ENCODE results near the gene RGS7.

The RGS7 gene

DNA sequence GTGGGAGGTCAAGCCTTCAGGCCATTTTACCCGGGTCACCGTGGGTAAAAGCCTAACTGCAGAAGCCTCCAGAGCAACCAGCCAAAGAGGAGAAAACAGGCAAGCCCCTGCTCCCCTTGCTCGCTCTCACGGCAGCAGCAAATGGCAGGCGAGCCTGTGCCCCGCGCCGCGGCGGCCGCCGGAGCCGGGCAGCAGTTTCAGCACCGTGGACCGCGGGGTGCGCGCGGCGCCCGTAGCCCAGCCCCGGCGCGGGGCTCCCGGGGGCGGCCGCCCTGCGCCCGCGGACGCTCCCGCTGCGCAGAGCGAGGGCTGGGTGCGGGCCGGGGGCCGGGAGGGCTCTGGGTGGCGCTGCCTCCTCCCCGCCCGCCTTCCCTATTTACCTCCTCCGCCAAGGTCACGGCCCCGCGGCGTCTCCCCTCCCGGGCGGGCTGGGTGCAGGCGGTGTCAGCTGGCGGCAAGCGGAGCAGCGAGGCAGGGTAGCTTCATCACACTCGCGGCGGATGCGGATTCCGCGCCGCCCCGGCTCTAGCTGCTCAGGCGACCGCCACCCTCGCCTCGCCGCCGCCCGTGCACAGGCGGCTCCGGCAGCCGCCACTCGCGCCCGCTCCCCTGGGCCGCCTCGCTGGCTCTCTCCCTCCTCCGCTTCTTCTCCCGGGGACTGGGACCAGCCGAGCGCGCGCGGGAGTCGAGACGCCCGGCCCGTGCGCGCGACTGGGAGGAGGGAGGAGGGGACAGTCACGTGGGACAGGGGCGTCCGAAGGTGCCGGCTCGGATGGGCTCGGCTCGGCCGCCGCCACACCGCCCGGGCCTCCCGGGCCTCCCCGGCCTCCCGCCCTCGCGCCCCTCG lies at the start of gene RGS7:
RGS7 (minus strand) TSS at position 687 of the 847 bp plus-strand sequence.
- peak; percentile 81 for DNase-seq (ENCODE audit: low read depth, low spot score)

DNA sequence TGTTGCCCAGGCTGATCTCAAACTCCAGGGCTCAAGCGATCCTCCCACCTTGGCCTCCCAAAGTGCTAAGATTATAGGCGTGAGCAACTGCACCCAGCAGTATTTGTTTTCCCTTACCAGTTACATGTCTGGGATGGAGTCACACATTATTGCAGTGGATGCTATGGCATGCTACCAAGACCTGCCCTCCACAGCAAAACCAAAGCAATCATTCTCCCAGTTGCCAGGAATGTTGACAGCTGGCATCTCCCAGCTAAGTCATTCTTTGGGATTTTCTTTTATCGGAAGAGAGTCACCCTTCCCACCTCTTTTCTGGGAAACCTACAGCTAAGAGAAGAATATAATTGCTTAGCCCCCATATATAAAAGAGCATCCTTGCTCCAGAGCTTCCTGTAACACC lies 49.4 kb upstream of the RGS7 start:
- peak; percentile 7 for DNase-seq (ENCODE audit: low read depth, low spot score)

DNA sequence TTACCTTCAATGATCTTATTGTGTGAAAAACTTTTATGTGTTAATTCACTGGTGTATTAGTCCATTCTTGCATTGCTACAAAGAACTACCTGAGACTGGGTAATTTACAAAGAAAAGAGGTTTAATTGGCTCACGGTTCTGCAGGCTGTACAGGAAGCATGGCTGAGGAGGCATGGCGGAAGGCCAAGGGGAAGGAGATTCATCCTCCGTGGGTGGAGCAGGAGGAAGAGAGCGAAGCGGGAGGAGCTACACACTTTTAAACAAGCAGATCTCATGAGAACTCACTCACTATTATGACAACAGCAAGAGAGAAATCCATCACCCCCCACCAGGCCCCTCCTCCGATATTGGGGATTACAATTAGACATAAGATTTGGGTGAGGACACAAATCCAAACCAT lies 44.2 kb upstream of the RGS7 start:
- no peak for DNase-seq (ENCODE audit: low read depth, low spot score)

DNA sequence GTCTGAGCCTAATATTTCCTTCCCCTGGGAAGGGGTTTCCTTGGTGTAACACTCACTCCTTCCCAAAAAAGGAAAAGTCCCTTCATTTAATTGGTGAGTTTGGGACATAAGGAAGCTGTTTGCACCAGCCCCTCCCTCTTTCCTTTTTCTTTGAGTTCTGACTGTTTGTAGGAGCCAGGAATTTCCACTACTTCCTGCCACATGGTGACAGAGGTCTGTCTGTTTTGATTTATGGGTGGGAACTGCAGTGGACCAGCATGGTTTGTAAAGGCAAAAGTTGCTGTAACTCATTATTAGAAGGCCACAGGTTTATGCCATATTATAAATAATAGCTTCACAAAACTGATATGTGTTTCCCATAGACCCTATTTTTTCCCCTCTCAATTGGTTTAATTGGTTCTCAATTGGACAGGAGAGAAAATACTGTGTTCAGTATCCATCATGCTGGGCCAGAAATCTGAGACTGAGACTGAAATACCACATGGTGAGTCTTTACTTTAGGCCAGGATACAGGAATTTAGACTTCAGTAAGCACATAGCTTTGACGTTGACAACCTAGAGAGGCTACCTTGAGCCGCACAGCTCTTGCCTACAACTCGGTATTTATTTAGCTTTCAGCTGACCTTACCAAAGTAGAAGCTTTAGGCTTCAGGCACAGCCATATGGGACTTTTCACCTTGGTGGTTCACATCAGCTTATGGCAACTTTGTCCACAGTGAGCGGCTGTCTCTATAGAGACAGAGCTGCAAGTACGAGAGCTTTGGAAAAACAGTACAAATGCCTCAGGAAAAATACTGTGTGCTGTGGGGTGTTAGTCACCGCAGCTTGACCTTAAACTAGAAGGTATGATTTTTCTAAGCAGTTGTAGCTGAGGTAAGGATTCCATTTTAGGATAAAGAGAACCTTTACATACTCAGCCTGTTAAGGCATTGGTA lies 40.0 kb upstream of the RGS7 start:
- DNase-seq (ENCODE audit: low read depth, low spot score): no peak

DNA sequence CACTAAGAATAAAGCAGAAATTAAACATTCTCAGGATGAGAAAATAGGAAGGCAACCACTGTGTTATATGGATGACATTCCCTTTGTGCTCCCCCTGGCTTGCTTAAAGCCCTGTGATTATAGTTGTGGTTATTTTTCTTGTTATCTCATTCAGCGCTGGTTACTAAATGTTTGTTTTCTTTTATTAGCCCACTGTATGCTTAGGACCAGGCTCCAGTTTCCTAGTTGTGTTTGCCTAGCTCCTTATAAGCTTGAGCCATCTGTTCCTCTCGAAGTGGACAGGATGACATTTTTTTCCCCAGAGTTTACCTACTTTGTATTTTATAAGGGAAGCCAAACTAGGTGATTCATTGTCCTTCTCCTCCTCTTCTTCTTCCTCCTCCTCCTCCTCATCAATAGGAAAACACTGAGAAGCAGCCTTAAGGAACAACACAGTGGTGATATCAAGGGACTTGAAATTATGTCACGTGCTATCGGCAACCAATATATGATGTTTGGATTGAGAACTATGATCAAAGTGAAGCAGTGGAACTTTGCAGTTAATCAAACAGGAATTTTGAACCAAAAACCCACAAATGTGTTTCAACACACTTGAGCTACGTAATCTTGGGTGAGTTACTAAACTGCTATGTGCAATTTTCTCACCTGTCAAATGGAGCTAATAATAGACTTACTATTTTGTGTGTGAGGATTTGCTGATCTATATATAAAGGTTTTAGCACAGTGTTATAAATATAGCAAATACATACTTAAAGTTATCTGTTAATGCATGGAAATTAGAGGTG lies 35.1 kb upstream of the RGS7 start:
- DNase-seq (ENCODE audit: low read depth, low spot score): no peak

DNA sequence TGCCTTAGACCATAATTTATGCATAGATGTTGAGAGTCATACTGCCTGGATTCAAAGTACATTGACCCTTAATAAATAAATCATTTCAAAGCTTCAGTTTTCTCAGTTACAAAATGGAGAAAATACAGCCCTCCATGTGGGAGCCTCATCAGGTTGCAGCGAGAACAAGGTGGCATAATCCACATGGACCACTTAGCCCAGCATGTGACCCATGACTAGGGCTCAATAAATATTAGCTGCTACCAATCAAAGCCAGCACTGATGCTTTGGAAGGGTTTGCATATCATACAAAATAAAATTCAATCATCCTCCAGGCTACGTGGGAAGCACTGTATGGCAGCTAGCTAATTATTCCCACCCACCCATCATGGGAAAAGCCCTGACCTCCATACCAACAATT lies 33.5 kb upstream of the RGS7 start:
- no peak for DNase-seq (ENCODE audit: low read depth, low spot score)

DNA sequence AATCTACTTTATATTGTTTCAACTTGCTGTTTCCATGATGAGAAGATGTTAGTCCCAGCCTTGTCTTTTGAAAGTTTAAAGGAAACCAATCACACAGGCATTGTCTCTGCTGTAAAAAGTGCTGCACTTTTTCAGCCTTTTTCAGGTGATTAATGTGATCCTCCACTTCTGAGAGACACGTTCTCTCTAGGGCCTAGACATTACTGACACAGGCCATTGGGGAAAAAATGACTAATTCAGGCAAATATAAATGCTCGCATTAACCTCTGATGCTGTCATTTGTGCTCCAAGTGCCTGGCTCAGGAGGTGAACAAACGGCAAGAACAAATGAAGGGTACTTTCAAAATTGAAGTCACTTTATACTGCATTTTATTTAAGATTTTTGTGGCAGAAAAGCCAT lies 32.4 kb upstream of the RGS7 start:
- DNase-seq (ENCODE audit: low read depth, low spot score): no peak

DNA sequence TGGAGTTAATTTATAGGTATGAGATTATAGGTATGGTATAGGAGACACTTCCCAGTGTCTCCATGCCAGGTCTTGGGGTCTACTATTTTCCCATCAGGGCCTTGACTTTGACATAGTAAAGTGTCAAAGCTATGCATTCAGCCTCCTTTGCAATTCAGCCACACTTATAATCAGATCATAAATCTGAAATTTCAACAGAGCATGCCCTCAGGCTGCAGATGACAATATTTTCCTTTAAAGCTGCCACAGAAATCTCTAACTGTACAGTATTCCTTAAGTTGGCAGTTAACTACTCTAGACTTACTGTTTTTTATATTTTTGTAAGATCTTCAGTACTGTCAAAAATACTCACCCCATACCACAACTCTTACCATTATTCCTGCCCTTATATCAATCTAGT lies 30.2 kb upstream of the RGS7 start:
- DNase-seq (ENCODE audit: low read depth, low spot score): no peak

DNA sequence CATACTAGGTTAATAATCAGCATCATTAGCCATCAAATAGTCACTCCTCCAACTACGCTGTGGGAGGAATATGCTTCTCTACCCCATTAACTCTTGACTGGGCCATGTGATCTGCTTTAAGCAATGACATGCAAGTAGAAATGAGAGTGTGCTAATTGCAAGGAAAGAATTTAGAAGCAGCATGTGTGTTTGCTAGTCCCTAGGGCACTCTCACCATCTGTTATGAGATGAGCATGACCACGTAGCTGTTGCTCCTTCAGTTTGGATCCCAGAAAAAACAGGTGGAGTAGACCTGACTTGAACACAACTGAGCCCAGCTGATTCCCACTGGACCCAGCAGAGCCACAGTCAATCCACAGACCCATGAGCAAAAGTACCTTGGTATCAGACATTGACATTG lies 19.7 kb upstream of the RGS7 start:
- DNase-seq (ENCODE audit: low read depth, low spot score): no peak

DNA sequence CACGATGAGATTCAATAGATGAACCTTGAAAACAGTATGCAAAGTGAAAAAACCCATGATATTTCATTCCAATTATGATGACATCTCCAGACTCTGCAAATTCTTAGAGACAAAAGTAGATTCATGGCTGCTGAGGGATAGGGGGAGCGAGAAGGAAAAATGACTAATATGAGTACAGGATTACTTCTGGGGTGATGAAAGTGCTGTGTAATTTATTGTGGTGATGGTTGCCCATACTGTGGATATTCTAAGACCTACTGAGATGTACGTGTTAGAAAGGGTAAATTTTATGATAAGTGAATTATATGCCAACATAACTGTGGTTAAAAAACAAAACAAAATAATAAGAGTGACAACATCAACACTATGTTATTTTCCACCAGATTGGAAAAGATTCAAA lies 18.9 kb upstream of the RGS7 start:
- no peak for DNase-seq (ENCODE audit: low read depth, low spot score)

DNA sequence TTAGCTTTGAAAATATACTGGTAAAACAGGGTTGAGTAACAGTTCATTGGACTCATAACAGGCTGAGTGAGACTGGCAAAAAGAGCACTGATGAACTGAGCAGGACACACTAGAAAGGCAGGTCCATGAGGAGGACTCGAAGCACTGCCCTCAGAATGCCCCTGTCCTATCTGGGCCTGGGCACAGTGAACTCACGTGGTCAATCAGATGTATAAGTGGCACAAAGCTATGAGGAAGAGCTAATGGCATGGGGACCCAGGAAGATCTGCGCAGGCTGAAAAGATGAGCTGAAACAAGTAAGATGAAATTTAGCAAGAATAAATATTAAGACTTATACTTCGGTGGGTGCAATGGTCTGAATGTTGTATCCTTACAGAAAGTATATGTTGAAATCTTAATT lies 9.2 kb upstream of the RGS7 start:
- no peak for DNase-seq (ENCODE audit: low read depth, low spot score)

DNA sequence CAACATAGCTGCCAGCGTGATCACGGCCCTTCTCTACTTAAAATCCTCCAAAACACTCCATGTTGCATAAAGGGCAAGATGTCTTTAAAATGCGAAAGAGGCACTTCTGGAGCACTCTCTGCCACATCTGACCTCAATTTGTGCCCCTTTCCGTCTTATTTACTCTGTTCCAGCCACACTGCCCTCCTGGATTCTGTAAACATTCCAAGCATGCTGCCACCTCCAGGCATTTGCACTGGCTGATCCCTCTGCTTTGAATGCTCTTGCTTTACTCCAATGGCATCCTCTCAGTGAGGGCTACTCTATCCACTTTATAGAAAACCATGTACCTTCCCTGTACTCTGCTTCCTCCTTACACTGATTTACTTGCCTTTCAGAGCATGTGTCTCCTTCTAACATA lies 5.3 kb upstream of the RGS7 start:
- DNase-seq (ENCODE audit: low read depth, low spot score): no peak

DNA sequence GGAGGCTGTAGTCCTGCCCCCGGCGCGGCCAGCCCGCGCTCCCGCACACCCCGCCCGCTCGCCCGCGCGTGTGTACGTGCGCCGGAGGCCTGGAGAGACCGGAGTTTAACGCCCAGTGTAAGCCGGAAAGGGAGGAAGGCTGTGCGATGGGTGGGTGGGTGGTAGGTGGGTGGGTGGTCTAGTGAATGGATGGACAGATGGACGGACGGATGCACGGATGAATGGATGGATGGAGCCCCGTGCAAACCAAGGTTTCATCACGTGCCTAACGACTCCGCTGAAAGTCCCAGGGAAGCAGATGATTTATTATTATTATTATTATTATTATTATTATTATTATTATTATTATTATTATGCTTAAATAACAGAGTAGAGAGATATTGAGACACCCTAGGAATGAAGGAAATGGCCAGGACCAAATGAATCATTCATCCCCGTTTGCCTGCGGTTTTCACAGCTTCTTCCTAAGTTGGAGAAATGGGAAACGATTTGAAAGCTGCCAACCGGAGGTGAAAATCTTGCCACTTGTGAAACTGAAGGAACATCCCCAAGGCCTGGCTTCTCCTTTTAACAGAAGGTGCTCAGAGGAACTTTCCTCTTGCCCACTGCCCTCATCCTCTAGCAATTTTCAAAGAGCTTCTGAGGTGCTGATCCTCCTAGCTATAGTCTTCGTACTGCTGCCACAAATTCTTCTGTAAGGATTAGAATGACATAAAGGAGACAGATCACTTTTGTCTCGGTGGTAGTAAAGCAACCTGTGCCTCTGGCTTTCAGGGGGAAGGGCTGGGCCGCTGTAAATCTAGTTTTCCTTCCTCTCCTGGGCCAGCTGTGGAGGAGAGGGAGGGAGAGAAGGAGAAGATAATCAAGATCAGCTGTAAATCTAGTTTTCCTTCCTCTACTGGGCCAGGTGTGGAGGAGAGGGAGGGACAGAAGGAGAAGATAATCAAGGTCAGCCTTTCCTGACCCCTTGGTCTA lies 648 bp upstream of the RGS7 start:
- DNase-seq (ENCODE audit: low read depth, low spot score): no peak

DNA sequence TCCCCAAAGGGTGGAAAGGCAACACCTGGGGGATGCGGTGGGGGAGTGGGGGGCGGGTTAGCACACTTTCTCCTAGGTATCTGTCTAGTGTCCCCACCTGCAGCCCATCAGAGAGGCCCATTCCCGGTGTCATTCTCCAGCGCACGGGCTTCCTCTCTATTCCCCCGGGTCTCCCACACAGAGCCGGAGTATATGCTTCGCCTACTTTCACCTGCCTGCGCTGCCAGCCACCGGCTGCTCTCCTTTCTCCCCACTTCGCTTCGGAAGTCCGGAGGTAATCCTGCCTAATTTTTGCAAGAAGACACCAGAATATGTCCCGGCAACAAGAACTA lies 852 bp downstream of the RGS7 start:
- no peak for DNase-seq (ENCODE audit: low read depth, low spot score)

DNA sequence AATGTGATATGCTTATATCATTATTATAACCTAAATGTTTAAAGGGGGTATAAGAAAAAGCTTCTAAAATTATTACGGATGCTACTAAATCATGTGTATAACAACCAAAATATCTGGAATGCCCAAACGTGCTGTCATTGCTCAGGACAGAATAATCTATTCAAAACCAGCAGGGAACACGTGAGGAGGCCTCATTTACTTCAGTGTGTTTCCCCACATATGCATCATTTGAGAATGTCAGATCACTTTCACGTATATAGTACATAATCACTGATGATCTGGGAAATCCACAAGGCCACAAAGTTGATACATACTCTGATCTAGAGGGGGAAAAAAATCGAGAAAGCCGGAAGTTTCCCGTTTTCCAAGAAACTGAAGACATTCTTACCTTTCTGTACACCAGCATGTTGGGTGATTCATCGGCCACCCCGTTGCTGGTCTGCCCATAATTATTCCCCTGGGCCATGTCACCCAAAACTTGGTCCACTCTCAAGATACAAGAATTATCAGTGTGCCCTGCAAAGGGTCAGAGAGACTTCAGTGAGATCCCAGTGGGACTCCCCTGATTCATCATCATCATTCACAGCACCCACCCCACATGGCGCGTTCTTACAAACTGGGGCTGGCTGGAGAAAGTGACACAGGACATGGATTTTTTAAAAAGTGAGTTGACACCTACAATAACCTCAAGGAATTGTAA lies 1.5 kb downstream of the RGS7 start:
- DNase-seq (ENCODE audit: low read depth, low spot score): no peak

DNA sequence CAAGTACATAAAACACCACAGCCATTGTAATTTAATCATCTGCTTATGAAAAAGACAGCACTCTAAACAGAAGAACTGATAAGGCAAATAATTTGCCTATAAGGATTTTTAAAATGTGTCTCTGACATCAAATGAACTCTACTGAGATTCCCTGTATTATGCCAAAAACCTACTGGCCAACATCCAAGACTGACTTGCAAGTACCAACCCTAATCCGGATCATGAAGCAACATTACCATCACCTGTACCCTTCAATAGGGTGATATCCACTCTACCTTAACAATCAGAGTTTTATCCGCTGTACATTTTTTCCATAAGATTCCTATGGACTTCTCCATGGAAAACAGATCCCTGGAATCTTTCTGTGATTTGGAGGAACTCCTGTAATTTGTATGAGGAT lies 4.6 kb downstream of the RGS7 start:
- no peak for DNase-seq (ENCODE audit: low read depth, low spot score)

DNA sequence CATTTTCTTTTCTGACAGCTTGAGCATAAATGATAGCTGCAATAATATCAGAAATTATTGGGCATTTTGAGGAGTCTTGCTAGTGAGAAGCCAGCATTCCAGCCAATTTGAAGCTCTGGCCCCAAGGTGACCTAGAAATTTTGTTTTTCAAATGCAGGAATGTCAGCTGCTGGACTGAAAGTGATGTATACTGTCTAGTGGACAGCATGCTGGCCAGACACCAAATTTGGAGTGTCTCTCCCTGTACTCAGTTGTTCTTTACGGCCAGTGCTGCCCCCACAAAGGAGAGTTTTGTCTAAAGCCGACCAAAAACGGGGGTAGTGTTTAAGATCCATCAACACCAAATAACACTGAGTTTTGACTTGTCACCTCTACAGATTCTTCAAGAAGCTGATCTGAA lies 5.2 kb downstream of the RGS7 start:
- DNase-seq (ENCODE audit: low read depth, low spot score): no peak

DNA sequence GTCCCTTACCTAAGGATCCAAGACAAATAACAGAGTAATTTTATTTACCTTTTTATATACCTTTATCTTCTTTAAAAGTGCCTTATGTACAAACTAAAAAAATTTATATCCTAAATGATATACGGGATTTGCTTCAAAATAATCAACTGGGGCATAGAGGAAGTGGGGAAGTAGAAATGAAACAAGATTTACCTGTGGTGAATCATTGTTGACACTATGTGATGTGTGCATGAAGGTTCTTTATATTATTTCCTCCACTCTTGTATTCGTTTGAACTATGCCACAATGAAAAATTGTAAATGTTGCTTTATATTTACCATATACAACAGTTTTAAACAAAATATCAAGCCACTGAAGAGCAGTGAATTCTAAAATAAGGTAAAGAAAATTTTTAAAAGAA lies 13.0 kb downstream of the RGS7 start:
- DNase-seq (ENCODE audit: low read depth, low spot score): no peak

DNA sequence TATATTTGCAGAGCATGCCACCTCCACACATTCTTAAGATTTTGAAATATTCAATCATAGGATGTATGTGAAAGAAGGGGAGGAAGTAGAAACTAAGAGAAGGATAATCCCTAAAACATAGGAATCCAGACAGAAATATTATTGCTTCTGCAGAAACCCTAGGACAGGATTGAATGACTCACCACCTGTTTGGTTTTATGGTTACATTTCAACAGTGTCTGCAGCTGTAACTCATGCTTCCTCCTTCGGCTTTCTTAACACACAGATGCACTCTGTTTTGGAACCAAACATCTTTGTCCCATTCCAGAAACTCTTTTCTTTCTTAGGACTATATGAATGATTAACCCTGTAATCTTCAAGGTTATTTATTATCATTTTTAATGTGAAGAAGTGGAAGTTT lies 20.7 kb downstream of the RGS7 start:
- DNase-seq (ENCODE audit: low read depth, low spot score): no peak

DNA sequence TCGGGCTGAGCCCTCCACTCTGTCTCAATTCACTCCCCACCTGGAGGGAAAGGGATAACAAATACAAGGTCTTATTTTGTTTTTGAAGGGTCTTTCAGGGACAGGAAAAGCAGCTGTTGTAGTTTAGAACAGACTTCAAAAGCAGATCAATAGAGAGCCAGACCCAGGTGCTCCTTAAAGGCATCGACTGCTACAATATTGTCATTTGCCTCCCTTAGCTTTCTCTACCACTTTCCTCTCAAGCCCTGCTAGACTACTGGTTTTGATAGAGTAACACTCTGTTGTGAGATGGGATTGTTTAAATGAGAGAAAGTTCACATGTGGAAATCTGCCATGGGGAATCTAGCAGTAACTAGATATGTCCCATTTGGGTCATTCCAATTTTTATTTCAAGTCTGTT lies 24.0 kb downstream of the RGS7 start:
- no peak for DNase-seq (ENCODE audit: low read depth, low spot score)

All from astrocyte of the hippocampus (primary cell).